HG02981 (cell line): ENCODE results near the gene CAPZA2.

ENCODE experiments used
- ATAC-seq: cut with Tn5 transposase; IDR thresholded peaks from one replicate; pipeline ENCODE4 v1.9.1; 2021; ENCODE audit warnings: mild to moderate bottlenecking, moderate library complexity; ENCODE audit not compliant: unreplicated experiment

CAPZA2 gene

DNA sequence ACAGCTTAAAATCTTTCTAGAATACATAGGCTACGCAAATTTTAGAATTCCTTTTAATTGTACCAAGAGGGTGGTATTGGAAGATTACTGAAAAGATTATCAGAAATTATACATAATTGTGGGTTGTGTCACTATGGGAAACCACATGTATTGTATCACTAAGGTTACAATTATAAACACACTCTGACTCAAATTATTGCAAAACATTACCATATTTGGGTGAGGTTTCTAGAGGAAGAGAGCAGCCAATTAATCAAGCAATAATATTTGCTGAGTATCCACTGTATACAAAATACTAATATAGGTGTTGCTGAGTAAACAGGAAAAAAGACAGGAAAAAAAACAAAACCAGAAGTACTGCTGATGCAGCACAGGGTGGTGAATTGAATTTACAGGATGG lies 3.1 kb upstream of the CAPZA2 start:
- no peak for ATAC-seq

- ATAC-seq, result no peak
These were observed 670 bp upstream of the CAPZA2 start for GRCh38 chr7:116861717-116862116.

- ATAC-seq, result no peak
These were observed 724 bp downstream of the CAPZA2 start for GRCh38 chr7:116862951-116863670.

- no peak for ATAC-seq
These were observed 1.6 kb downstream of the CAPZA2 start for GRCh38 chr7:116863936-116864500.

DNA sequence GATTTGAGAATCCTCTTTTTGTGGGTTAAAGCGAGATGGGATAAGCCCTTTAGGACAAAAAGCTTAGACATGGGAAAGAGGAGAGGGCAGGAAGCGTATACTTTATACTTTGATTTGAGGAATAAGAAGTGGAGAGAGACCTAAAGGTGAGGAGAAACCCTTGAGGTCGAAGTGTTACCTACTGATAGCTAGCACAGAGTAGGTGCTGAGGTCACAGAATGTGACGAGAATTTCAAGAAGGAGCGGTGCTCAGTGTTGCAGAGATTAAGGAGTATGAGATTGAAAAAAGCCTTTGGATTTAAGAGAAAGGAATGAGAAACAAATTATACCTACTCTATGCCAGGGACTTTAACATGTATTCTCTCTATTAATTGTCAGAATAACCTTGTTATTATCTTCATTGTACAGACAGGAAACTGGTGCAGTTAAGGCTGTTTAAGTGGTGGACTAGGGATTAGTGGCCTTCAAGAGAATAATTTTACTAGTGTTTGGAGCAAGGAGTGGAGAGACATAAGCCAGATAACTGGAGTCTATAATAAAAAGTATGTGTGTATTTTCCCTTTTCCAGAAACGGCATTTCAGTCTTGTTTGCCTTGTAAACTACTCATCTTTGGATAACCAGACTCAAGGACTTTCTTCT lies 8.8 kb downstream of the CAPZA2 start:
- no peak for ATAC-seq

DNA sequence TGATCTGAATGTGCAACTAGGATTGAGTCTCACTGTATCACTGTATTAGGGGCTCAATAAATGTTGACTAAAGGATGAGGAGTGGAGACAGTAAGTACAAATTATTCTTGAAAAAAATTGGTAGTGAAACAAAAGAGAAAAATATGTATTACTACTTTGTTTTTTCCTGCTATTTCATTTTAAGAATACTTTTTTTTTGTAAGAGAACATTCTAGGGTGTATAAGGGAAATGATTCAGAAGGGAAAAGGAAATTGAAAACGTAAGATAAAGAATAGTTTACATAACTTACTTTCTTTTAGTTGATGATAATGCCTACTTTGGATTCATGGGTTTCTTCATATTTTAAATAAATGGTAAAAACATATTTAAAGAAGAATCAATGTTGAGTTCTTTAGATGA lies 9.6 kb downstream of the CAPZA2 start:
- ATAC-seq, result no peak

GRCh38 chr7:116873619-116874018 lies 11.2 kb downstream of the CAPZA2 start:
- ATAC-seq, result no peak

DNA sequence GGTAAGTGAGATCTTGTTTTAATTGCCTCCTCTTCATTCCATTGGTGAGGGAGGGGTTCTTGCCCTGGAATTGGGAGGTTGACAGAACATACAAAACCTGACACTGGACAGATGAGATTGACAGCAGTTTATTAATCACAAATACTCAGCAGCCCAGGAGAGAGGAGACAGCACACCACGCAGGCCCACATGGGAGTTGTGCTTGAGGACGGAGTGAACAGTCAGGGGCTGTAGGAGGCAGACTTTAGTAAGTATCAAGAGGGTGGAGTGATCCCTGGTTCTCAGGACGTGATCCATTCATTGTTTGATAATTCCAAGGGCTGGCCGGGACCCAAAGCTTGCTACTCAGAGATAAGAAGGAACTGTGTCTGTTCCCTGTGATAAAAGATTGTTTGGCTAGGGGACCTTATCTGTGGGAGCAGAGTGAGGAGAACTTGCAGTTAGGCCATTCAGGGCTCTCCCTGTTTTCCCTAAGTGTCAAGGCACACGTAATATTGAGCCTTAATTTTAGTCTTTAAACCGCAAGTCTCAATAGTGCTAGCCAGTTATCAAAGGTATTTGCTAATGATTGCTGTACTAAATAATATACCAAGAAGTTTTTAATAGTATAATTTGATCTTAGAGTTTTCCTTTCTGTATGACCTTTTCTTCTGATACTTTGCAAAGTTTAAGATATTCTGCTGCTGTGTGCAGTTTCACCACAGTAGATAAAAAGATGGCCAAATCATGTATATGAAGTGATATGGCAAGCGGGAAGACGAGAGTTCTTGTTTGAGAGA lies 14.5 kb downstream of the CAPZA2 start:
- no peak for ATAC-seq

DNA sequence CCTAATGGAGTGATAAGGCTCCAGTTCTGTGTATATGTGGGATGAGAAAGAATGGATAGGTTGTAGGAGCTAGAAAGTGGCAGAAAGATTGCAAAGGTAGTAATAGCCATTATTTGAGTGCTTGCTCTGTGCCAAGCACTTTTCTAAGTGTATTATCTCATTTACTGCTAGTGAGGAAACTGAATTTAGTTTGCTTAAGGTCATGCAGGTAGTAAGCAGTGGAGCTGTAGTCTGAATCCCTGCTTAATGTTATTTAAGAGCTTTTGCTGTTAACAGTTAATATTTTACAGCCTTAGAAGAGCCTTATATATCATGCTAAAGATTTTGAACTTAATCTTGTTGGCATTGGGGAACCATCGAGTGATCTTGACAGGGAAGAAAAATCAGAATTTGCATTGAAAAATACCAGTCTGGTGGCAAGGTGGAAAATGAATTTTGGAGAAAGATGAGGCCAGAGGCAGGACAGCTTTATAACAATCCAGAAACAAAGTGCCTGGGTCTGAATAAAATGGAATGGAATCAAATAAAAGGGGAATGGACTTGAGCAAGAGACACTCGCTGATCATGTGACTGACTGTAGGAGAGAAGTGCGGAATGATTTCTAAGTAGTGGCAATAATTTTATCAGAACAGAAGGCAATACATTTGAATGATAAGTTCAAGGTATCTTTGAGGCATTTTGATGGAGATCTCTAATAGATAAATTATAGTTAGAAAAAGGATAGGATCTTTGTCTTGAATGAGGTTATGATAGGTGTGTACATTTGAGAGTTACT lies 15.2 kb downstream of the CAPZA2 start:
- no peak for ATAC-seq

DNA sequence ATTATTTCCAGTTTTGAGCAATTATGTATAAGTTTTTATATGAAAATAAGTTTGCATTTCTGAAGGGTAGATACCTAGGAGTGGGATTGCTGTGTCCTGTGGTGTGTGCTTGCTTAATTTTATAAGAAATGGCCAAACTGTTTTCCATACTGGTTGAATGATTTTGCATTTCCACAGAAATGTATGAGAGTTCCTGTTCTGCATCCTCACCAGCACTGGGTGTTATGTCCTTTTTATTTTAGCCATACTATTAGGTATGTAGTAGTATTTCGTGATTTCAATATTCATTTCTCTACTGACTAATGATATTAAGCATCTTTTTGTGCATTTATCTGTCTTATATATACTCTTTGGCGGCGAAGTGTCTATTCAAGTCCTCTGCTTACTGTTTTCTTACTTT lies 22.3 kb downstream of the CAPZA2 start:
- ATAC-seq, result no peak

GRCh38 chr7:116885724-116886123 lies 23.3 kb downstream of the CAPZA2 start:
- ATAC-seq, result no peak

- ATAC-seq, result no peak
These were observed 24.3 kb downstream of the CAPZA2 start for GRCh38 chr7:116886543-116887156.

DNA sequence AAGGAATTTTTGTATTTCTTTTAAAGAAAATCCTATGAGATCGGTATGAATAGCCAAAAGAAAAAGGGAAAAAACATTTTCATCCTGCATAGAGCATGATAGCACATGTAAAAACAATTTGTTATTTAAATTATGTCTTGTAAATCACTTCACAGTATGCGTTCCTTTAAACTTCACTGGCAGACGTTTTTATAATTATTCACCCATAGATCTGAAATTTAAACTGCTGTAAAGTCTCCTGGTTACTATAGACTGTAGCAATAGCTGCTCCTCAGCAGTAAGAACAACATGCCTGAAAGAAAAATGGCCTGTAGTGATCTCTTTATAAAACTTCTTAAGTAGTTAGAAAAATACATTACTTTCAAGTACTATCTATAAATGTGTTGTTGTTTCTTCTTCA lies 26.5 kb downstream of the CAPZA2 start:
- ATAC-seq, result no peak

DNA sequence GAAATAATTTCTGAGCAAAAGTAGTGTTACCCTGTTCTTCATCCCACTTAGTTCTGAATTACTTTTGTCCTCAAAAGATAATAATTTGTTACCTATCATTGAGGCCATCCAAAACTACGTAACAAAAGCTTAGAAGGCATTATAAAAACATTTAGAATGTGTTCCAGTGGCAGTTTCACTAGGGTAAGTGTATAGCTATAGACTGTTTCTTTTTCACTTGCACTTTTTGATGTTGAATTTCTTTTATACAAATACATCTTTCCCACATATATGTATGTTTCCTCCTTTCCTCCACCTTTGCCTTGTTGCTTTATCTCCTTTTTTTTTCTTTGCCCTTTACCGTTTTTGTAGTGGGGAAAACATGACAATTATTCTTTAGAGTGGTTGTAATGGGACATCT lies 33.5 kb downstream of the CAPZA2 start:
- ATAC-seq, result no peak

DNA sequence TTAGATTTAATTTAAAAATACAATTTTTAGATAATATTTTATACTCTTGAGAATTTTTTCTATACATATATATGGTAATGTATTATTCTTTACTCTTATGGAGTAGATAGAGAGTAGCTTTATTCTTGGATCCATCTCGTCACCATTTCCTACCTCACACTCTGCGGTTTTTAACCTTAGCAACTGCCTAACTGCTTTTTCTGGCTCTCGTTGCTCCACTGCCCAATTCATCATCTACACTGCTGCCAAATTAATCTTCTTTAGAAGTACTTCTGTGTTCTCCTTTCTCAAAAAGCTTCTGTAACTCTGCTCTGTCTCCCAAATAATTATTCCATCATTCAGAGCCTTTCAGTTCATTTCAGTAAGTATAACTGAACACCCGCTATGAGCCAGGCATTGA lies 35.3 kb downstream of the CAPZA2 start:
- no peak for ATAC-seq

DNA sequence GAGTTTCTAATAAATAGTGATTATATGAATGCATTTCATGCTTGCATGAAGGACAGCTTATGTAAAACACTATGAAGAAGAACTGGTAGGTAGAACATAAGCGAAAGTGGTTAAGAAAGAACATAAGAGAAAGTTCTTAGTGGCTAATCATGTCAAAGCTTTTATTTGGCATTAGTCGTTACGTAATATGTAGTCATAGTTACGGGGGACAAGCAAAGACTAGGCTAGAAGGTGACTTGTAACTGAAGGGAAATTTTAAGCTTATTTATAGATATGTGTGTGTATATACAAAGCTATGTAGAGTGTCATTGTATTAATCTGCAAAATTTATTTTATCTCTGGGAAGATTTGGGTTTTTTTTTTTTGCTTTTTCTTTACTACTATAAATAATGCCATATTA lies 36.9 kb downstream of the CAPZA2 start:
- ATAC-seq, result no peak

DNA sequence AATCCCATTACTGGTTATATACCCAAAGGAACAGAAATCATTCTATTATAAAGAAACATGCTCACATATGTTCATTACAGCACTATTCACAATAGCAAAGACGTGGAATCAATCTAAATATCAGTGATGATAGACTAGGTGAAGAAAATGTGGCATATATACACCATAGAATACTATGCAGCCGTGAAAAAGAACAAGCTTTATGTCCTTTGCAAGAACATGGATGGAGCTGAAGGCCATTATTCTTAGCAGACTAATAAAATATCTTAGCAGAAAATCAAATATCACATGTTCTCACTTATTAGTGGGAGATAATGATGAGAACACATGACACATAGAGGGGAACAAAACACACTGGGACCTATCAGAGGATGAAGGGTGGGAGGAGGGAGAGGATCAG lies 38.8 kb downstream of the CAPZA2 start:
- no peak for ATAC-seq

DNA sequence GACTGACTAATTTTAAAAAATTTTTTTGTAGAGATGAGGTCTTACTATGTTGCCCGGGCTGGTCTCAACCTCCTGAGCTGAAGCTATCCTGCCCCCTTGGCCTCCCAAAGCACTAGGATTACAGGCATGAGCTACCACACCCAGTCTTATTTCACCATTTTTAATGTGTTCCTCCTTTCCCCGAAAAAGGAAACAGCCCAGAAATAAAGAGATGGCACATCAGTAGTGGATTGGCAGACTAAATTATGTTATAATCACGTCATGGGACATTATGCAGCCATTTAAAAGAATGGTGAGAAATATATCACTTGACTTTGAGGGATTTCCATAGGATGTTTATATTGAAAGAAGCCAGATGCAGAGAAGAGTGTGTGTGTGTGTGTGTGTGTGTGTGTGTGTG lies 40.5 kb downstream of the CAPZA2 start:
- no peak for ATAC-seq

- no peak for ATAC-seq
These were observed 44.0 kb downstream of the CAPZA2 start for GRCh38 chr7:116906391-116906790.

GRCh38 chr7:116910383-116910782 lies 48.0 kb downstream of the CAPZA2 start:
- ATAC-seq, result no peak

DNA sequence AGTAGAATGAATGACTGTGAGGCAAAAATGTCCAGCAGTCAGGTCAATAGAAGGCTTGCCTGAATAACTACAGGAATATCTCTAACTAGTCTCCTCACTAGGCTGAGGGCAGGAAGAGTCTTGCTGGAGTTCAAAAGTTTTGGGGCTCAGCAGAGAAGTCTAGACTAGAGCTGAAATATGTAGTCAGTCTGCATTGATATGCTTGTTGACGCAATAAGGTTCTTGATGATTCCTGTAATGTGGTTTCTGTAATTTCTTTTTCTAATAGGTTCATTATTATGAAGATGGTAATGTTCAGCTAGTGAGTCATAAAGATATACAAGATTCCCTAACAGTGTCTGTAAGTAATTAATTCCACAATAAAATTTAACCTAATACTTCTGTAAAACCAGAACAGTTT lies 49.4 kb downstream of the CAPZA2 start:
- ATAC-seq, result no peak
